Adipocyte (in vitro differentiated cells): ENCODE measurements around the gene UPK3B.
"Not testable (repeated sequence)": the region's sequence is repeated elsewhere in the genome, so short reads cannot be mapped to it uniquely, and the experiment has no call there.

Source experiments
- DNase-seq: peaks from one replicate; pipeline ENCODE4 v3.0.0-alpha.2; 2015; ENCODE audit warnings: low read depth
- H3K27me3 ChIP-seq: replicated peaks from 2 replicates; pipeline ENCODE4 v1.7.0; 2013; ENCODE audit warnings: mild to moderate bottlenecking, low read length, moderate library complexity; ENCODE audit not compliant: control insufficient read depth, insufficient read depth
- H3K36me3 ChIP-seq: 2 replicates; pipeline ENCODE4 v1.7.0; 2013; ENCODE audit warnings: low read length, mild to moderate bottlenecking, moderate library complexity; ENCODE audit not compliant: control insufficient read depth, insufficient read depth, severe bottlenecking
- H3K4me1 ChIP-seq: 2 replicates; pipeline ENCODE4 v1.7.0; 2013; ENCODE audit warnings: mild to moderate bottlenecking, low read length, moderate library complexity; ENCODE audit not compliant: control insufficient read depth, insufficient read depth
- H3K4me3 ChIP-seq: 2 replicates; pipeline ENCODE4 v1.7.0; 2013; ENCODE audit warnings: mild to moderate bottlenecking, low read length, moderate library complexity
- H3K9ac ChIP-seq: 2 replicates; pipeline ENCODE4 v1.7.0; 2013; ENCODE audit warnings: mild to moderate bottlenecking, low read length, moderate library complexity
- H3K9me3 ChIP-seq: 2 replicates; pipeline ENCODE4 v1.7.0; 2013; ENCODE audit warnings: mild to moderate bottlenecking, low read length, moderate library complexity; ENCODE audit not compliant: control insufficient read depth

UPK3B gene

GRCh38 chr7:76509931-76510877, at the start of gene UPK3B:
TSS of gene UPK3B (plus strand) at chr7:76510552. CDS start at chr7:76510653, 101 bp downstream.
- Histone ChIP-seq H3K9me3 (no peaks in the 10 kb centered on the region), H3K27me3 (no peaks in the 10 kb centered on the region), H3K4me1 (peaks cover 12% of the 10 kb centered on the region), H3K4me3 (no peak within 1 kb of the TSS), H3K36me3 (peaks cover 9% of the 10 kb centered on the region), H3K9ac (no peak within 1 kb of the TSS)
- no peak for DNase-seq

DNA sequence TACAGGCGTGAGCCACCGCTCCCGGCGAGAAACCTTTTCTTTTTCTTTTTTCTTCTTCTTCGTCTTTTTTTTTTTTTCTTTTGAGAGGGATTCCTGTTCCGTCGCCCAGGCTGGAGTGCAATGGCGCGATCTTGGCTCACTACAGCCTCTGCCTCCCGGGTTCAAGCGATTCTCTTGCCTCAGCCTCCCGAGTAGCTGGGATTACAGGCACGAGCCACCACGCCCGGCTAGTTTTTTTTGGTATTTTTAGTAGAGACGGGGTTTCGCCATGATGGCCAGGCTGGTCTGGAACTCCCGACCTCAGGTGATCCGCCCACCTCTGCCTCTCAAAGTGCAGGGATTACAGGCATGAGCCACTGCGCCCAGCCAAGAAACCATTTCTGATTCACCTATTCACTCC, 49.6 kb upstream of the UPK3B start:
- not testable (repeated sequence) for H3K9ac ChIP-seq, H3K36me3 ChIP-seq, DNase-seq, H3K9me3 ChIP-seq, H3K27me3 ChIP-seq, H3K4me3 ChIP-seq, H3K4me1 ChIP-seq

- H3K4me1 ChIP-seq, H3K9me3 ChIP-seq, DNase-seq, H3K36me3 ChIP-seq, H3K27me3 ChIP-seq: not testable (repeated sequence)
- H3K9ac ChIP-seq = peak within 1 kb of the TSS; percentile 63
- peak within 1 kb of the TSS; percentile 63 for H3K4me3 ChIP-seq
These were observed 48.8 kb upstream of the UPK3B start, which contains the start of gene DTX2 for GRCh38 chr7:76461464-76462101. TSS of gene DTX2 (plus strand) at chr7:76461709. CDS start at chr7:76480510, 18,801 bp downstream.

- not testable (repeated sequence) for H3K36me3 ChIP-seq, DNase-seq, H3K9ac ChIP-seq, H3K4me3 ChIP-seq, H3K9me3 ChIP-seq, H3K27me3 ChIP-seq, H3K4me1 ChIP-seq
These were observed 48.0 kb upstream of the UPK3B start for GRCh38 chr7:76462271-76462882.

- H3K4me3 ChIP-seq = not testable (repeated sequence)
These were observed 45.4 kb upstream of the UPK3B start for GRCh38 chr7:76464959-76465358.

DNA sequence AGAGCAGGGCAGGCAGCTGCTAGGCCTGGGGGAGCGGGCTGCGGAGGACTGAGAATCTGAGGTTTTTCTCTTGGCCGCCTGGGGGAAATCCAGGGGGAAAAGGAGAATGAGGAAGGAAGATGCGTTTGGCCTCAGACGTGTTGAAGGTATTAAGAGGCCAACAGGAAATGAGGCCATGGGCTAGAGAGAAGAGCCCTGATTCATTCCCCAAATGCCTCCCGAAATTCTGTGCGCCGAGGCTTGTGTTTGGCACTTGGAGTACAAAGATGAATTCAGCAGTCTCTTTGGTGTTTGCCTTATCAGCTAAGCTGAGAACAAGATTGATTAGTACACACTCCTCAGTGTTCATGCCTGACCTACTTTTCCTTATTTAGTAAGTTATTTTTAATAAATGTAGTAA, 44.4 kb upstream of the UPK3B start:
- not testable (repeated sequence) for DNase-seq, H3K9me3 ChIP-seq, H3K36me3 ChIP-seq, H3K4me3 ChIP-seq, H3K4me1 ChIP-seq, H3K9ac ChIP-seq, H3K27me3 ChIP-seq

More at GRCh38 chr7:76464959-76465358, 45.4 kb upstream of the UPK3B start:
- not testable (repeated sequence) for H3K9me3 ChIP-seq, DNase-seq, H3K9ac ChIP-seq, H3K4me1 ChIP-seq, H3K36me3 ChIP-seq, H3K27me3 ChIP-seq

GRCh38 chr7:76467743-76468404, 42.5 kb upstream of the UPK3B start:
- not testable (repeated sequence) for DNase-seq, H3K36me3 ChIP-seq, H3K4me1 ChIP-seq, H3K9ac ChIP-seq, H3K9me3 ChIP-seq, H3K4me3 ChIP-seq, H3K27me3 ChIP-seq

- not testable (repeated sequence) for H3K4me1 ChIP-seq, H3K9me3 ChIP-seq, H3K36me3 ChIP-seq, H3K27me3 ChIP-seq, H3K4me3 ChIP-seq, H3K9ac ChIP-seq, DNase-seq
These were observed 38.7 kb upstream of the UPK3B start for GRCh38 chr7:76471556-76472221.

GRCh38 chr7:76473097-76473496, 37.3 kb upstream of the UPK3B start:
- not testable (repeated sequence) for H3K4me1 ChIP-seq, H3K9me3 ChIP-seq, DNase-seq, H3K36me3 ChIP-seq, H3K9ac ChIP-seq, H3K27me3 ChIP-seq, H3K4me3 ChIP-seq

GRCh38 chr7:76476280-76476679, 34.1 kb upstream of the UPK3B start:
- H3K36me3 ChIP-seq, H3K9ac ChIP-seq, H3K4me1 ChIP-seq, DNase-seq, H3K4me3 ChIP-seq, H3K9me3 ChIP-seq, H3K27me3 ChIP-seq: not testable (repeated sequence)
